ENCODE measurements around the gene BPIFB1.

The BPIFB1 gene

GRCh38 chr20:33251496-33251895 is 31.5 kb upstream of the BPIFB1 start:
- no peak for DNase-seq (ENCODE audit: low spot score in 2 of 2)
- no peaks in the 10 kb centered on the region for H3K9me3 Mint-ChIP-seq
- H3K4me1 Mint-ChIP-seq, result no peaks in the 10 kb centered on the region

GRCh38 chr20:33252460-33252859 is 30.6 kb upstream of the BPIFB1 start:
- no peak overlapping the region for H3K27ac Mint-ChIP-seq (ENCODE audit: low read depth)
- ATAC-seq (replicated peaks; ENCODE audit: extremely low read depth, poor library complexity, severe bottlenecking), result no peak
- H3K9me3 Mint-ChIP-seq, result no peaks in the 10 kb centered on the region
- no peaks in the 10 kb centered on the region for H3K36me3 Mint-ChIP-seq (ENCODE audit: insufficient read depth)
- no peak for DNase-seq (ENCODE audit: low spot score in 2 of 2)
- H3K4me3 Mint-ChIP-seq, result no peak overlapping the region
- H3K4me1 Mint-ChIP-seq, result no peaks in the 10 kb centered on the region
- H3K27me3 Mint-ChIP-seq, result peaks cover 33% of the 10 kb centered on the region

More at GRCh38 chr20:33251496-33251895, 31.5 kb upstream of the BPIFB1 start:
- peaks cover 25% of the 10 kb centered on the region for H3K27me3 Mint-ChIP-seq
- H3K27ac Mint-ChIP-seq (ENCODE audit: low read depth), result no peak overlapping the region
- H3K4me3 Mint-ChIP-seq, result no peak overlapping the region
- ATAC-seq (replicated peaks; ENCODE audit: extremely low read depth, poor library complexity, severe bottlenecking), result no peak
- no peaks in the 10 kb centered on the region for H3K36me3 Mint-ChIP-seq (ENCODE audit: insufficient read depth)

GRCh38 chr20:33255005-33255404 is 28.0 kb upstream of the BPIFB1 start:
- Mint-ChIP-seq H3K36me3 (ENCODE audit: insufficient read depth) (no peaks in the 10 kb centered on the region), H3K9me3 (no peaks in the 10 kb centered on the region), H3K27me3 (peaks cover 34% of the 10 kb centered on the region), H3K4me3 (no peak overlapping the region), H3K27ac (ENCODE audit: low read depth) (no peak overlapping the region), H3K4me1 (no peaks in the 10 kb centered on the region)
- DNase-seq (ENCODE audit: low spot score in 2 of 2), result no peak
- ATAC-seq (replicated peaks; ENCODE audit: extremely low read depth, poor library complexity, severe bottlenecking), result no peak

GRCh38 chr20:33257237-33257636 is 25.8 kb upstream of the BPIFB1 start:
- DNase-seq (ENCODE audit: low spot score in 2 of 2) (no peak), ATAC-seq (replicated peaks; ENCODE audit: extremely low read depth, poor library complexity, severe bottlenecking) (no peak)
- H3K36me3 Mint-ChIP-seq (ENCODE audit: insufficient read depth), result no peaks in the 10 kb centered on the region
- no peak overlapping the region for H3K4me3 Mint-ChIP-seq
- peaks cover 57% of the 10 kb centered on the region for H3K27me3 Mint-ChIP-seq
- H3K4me1 Mint-ChIP-seq, result peaks cover 4% of the 10 kb centered on the region
- H3K9me3 Mint-ChIP-seq, result no peaks in the 10 kb centered on the region
- no peak overlapping the region for H3K27ac Mint-ChIP-seq (ENCODE audit: low read depth)

- peaks cover 5% of the 10 kb centered on the region for H3K4me1 Mint-ChIP-seq
- no peaks in the 10 kb centered on the region for H3K9me3 Mint-ChIP-seq
- peaks cover 71% of the 10 kb centered on the region for H3K27me3 Mint-ChIP-seq
- no peaks in the 10 kb centered on the region for H3K36me3 Mint-ChIP-seq (ENCODE audit: insufficient read depth)
- ATAC-seq (replicated peaks; ENCODE audit: extremely low read depth, poor library complexity, severe bottlenecking) (no peak), DNase-seq (ENCODE audit: low spot score in 2 of 2) (no peak)
- no peak overlapping the region for H3K27ac Mint-ChIP-seq (ENCODE audit: low read depth)
- no peak overlapping the region for H3K4me3 Mint-ChIP-seq
Observed at GRCh38 chr20:33259371-33259770, 23.6 kb upstream of the BPIFB1 start.

GRCh38 chr20:33261465-33261864 is 21.5 kb upstream of the BPIFB1 start:
- Mint-ChIP-seq H3K9me3 (no peaks in the 10 kb centered on the region), H3K27me3 (peaks cover 68% of the 10 kb centered on the region)

GRCh38 chr20:33262658-33263065 is 20.4 kb upstream of the BPIFB1 start:
- no peak for ATAC-seq (replicated peaks; ENCODE audit: extremely low read depth, poor library complexity, severe bottlenecking)
- no peak overlapping the region for H3K27ac Mint-ChIP-seq (ENCODE audit: low read depth)
- no peak overlapping the region for H3K4me3 Mint-ChIP-seq
- H3K27me3 Mint-ChIP-seq, result peaks cover 71% of the 10 kb centered on the region
- no peaks in the 10 kb centered on the region for H3K9me3 Mint-ChIP-seq
- DNase-seq (ENCODE audit: low spot score in 2 of 2), result no peak
- H3K36me3 Mint-ChIP-seq (ENCODE audit: insufficient read depth), result no peaks in the 10 kb centered on the region
- peaks cover 5% of the 10 kb centered on the region for H3K4me1 Mint-ChIP-seq

More at GRCh38 chr20:33261465-33261864, 21.5 kb upstream of the BPIFB1 start:
- DNase-seq (ENCODE audit: low spot score in 2 of 2) (no peak), ATAC-seq (replicated peaks; ENCODE audit: extremely low read depth, poor library complexity, severe bottlenecking) (no peak)
- peaks cover 5% of the 10 kb centered on the region for H3K4me1 Mint-ChIP-seq
- no peak overlapping the region for H3K27ac Mint-ChIP-seq (ENCODE audit: low read depth)
- no peaks in the 10 kb centered on the region for H3K36me3 Mint-ChIP-seq (ENCODE audit: insufficient read depth)
- H3K4me3 Mint-ChIP-seq, result no peak overlapping the region

- peaks cover 5% of the 10 kb centered on the region for H3K4me1 Mint-ChIP-seq
- ATAC-seq (replicated peaks; ENCODE audit: extremely low read depth, poor library complexity, severe bottlenecking), result no peak
- peaks cover 82% of the 10 kb centered on the region for H3K27me3 Mint-ChIP-seq
Observed at GRCh38 chr20:33263784-33264183, 19.2 kb upstream of the BPIFB1 start.

GRCh38 chr20:33267701-33268100 is 15.3 kb upstream of the BPIFB1 start:
- H3K9me3 Mint-ChIP-seq, result no peaks in the 10 kb centered on the region
- H3K4me3 Mint-ChIP-seq, result no peak overlapping the region
- DNase-seq (ENCODE audit: low spot score in 2 of 2), result no peak
- H3K27me3 Mint-ChIP-seq, result peaks cover 92% of the 10 kb centered on the region
- ATAC-seq (replicated peaks; ENCODE audit: extremely low read depth, poor library complexity, severe bottlenecking), result no peak
- H3K4me1 Mint-ChIP-seq, result no peaks in the 10 kb centered on the region
- H3K36me3 Mint-ChIP-seq (ENCODE audit: insufficient read depth), result no peaks in the 10 kb centered on the region
- H3K27ac Mint-ChIP-seq (ENCODE audit: low read depth), result no peak overlapping the region

More at GRCh38 chr20:33263784-33264183, 19.2 kb upstream of the BPIFB1 start:
- no peak overlapping the region for H3K27ac Mint-ChIP-seq (ENCODE audit: low read depth)
- no peak overlapping the region for H3K4me3 Mint-ChIP-seq
- H3K9me3 Mint-ChIP-seq, result no peaks in the 10 kb centered on the region
- no peak for DNase-seq (ENCODE audit: low spot score in 2 of 2)
- H3K36me3 Mint-ChIP-seq (ENCODE audit: insufficient read depth), result no peaks in the 10 kb centered on the region

- no peaks in the 10 kb centered on the region for H3K36me3 Mint-ChIP-seq (ENCODE audit: insufficient read depth)
- DNase-seq (ENCODE audit: low spot score in 2 of 2), result no peak
- no peak for ATAC-seq (replicated peaks; ENCODE audit: extremely low read depth, poor library complexity, severe bottlenecking)
- H3K27me3 Mint-ChIP-seq, result peaks cover 74% of the 10 kb centered on the region
- H3K27ac Mint-ChIP-seq (ENCODE audit: low read depth), result no peak overlapping the region
- H3K9me3 Mint-ChIP-seq, result no peaks in the 10 kb centered on the region
- no peak overlapping the region for H3K4me3 Mint-ChIP-seq
- H3K4me1 Mint-ChIP-seq, result no peaks in the 10 kb centered on the region
Observed at GRCh38 chr20:33272155-33272873, 10.7 kb upstream of the BPIFB1 start.

GRCh38 chr20:33273117-33273851 is 9.7 kb upstream of the BPIFB1 start:
- Mint-ChIP-seq H3K9me3 (no peaks in the 10 kb centered on the region), H3K27ac (ENCODE audit: low read depth) (no peak overlapping the region), H3K4me3 (no peak overlapping the region), H3K36me3 (ENCODE audit: insufficient read depth) (no peaks in the 10 kb centered on the region), H3K27me3 (peaks cover 73% of the 10 kb centered on the region), H3K4me1 (no peaks in the 10 kb centered on the region)
- ATAC-seq (replicated peaks; ENCODE audit: extremely low read depth, poor library complexity, severe bottlenecking), result no peak
- no peak for DNase-seq (ENCODE audit: low spot score in 2 of 2)

GRCh38 chr20:33275215-33275614 is 7.8 kb upstream of the BPIFB1 start:
- H3K27ac Mint-ChIP-seq (ENCODE audit: low read depth), result no peak overlapping the region
- peaks cover 64% of the 10 kb centered on the region for H3K27me3 Mint-ChIP-seq

GRCh38 chr20:33275871-33276270 is 7.1 kb upstream of the BPIFB1 start:
- H3K4me1 Mint-ChIP-seq, result no peaks in the 10 kb centered on the region
- H3K27ac Mint-ChIP-seq (ENCODE audit: low read depth), result no peak overlapping the region
- no peaks in the 10 kb centered on the region for H3K36me3 Mint-ChIP-seq (ENCODE audit: insufficient read depth)
- no peaks in the 10 kb centered on the region for H3K9me3 Mint-ChIP-seq
- ATAC-seq (replicated peaks; ENCODE audit: extremely low read depth, poor library complexity, severe bottlenecking) (no peak), DNase-seq (ENCODE audit: low spot score in 2 of 2) (no peak)
- H3K27me3 Mint-ChIP-seq, result peaks cover 64% of the 10 kb centered on the region
- no peak overlapping the region for H3K4me3 Mint-ChIP-seq

More at GRCh38 chr20:33275215-33275614, 7.8 kb upstream of the BPIFB1 start:
- Mint-ChIP-seq H3K4me1 (no peaks in the 10 kb centered on the region), H3K36me3 (ENCODE audit: insufficient read depth) (no peaks in the 10 kb centered on the region), H3K9me3 (no peaks in the 10 kb centered on the region), H3K4me3 (no peak overlapping the region)
- no peak for ATAC-seq (replicated peaks; ENCODE audit: extremely low read depth, poor library complexity, severe bottlenecking)
- DNase-seq (ENCODE audit: low spot score in 2 of 2), result no peak

All from central memory CD8-positive, alpha-beta T cell (primary cell).